Body of pancreas (tissue), 4 donors: ENCODE measurements around the gene DUSP11. TPM values are rescaled to one million over a fixed set of nuclear protein-coding genes. Genes with fewer than 3 reads are reported as not detected.
"Not testable (repeated sequence)": the region's sequence is repeated elsewhere in the genome, so short reads cannot be mapped to it uniquely, and the experiment has no call there.

Source experiments
- ATAC-seq: fragments of 150-250 bp; one replicate; pipeline ENCODE4 v1.9.1; 2016
- DNase-seq, 4 donors: peaks; one replicate each; pipeline ENCODE4 v3.0.0-alpha.2; 2019
- H3K27ac ChIP-seq, 4 donors: fragments of 200-600 bp; sonication (generic); 1 replicate in 3 of 4; 2 replicates in 1 of 4; pipeline versions ENCODE4 v1.5.1 to v1.6.1; 2016 to 2019; ENCODE audit warnings: mild to moderate bottlenecking in 1 of 4, mixed read lengths in 1 of 4, moderate library complexity in 1 of 4
- H3K27me3 ChIP-seq, 2 donors: fragments of 200-600 bp; sonication (generic); one replicate each; pipeline ENCODE4 v1.6.0; 2016; ENCODE audit warnings: mild to moderate bottlenecking in 1 of 2
- H3K36me3 ChIP-seq, 2 donors: fragments of 200-600 bp; sonication (generic); replicated peaks in 1 of 2; 2 replicates each; pipeline ENCODE4 v1.5.1; 2016; ENCODE audit warnings: low read depth in 2 of 2; ENCODE audit not compliant: insufficient read depth in 1 of 2
- H3K4me1 ChIP-seq: fragments of 200-600 bp; sonication (generic); one replicate; pipeline ENCODE4 v1.6.0; 2016
- H3K4me3 ChIP-seq, 2 donors: fragments of 200-600 bp; sonication (generic); 1 replicate in 1 of 2; 2 replicates in 1 of 2; pipeline ENCODE4 v1.5.1; 2016 to 2019
- H3K9me3 ChIP-seq, 3 donors: fragments of 200-600 bp; sonication (generic); 1 replicate in 2 of 3; 2 replicates in 1 of 3; pipeline ENCODE4 v1.5.1; 2016
- POLR2A ChIP-seq, 3 donors: fragments of 450-650 bp; IDR thresholded peaks; one replicate each; pipeline ENCODE4 v1.6.1; 2016; ENCODE audit warnings: antibody characterized with exemption in 3 of 3, mild to moderate bottlenecking in 2 of 3
- WGBS, 2 donors: methylation state at CpG; one replicate each; pipeline ENCODE4 v1.1.5; 2017; 5-methylcytosine and 5-hydroxymethylcytosine counted together
- intact Hi-C: fragments of 100-400 bp; cut with DNase I; formaldehyde crosslinking; loops from one replicate; pipeline ENCODE4 v1.15.1; 2023
- total RNA-seq, 2 donors: library from RNA; depleted of rRNA; stranded (reverse); fragments of >200 nt; gene quantifications; one replicate each; pipeline ENCODE4 v1.1.0, GENCODE V29; 2016
- TF ChIP-seq, protein P1 (sequence below), 7 experiments: fragments of 450-650 bp in 4 of 7; fragments of 200-600 bp in 3 of 7; sonication (generic) in 3 of 7; IDR thresholded peaks; one replicate each; pipeline ENCODE4 v1.5.1; 2016 to 2019; ENCODE audit warnings: antibody characterized with exemption in 7 of 7

The DUSP11 gene
- total RNA-seq, 2 donors from 2014 or later, result 10.9 to 13.7 TPM

DNA sequence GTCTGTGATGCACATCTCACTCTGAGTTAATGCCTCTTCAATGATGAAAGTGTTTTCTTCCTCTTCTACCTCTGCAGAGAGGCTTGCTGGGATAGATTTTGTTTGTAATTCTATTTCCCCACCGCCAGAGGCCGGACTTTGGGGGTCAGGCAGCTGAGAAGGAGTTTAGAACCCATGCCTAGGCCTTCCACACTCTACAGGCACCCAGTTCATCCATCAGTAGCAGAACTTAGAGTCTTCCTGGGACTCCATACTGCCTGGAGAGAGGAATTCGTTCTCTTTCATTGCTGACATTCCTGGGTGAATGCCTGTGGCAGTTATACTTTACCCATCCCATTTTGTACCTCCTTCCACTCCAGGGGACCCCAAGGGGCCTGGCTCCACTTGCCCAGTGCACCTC, 51.9 kb downstream of the DUSP11 start:
- ATAC-seq (no peak), DNase-seq (no peak)
- intact Hi-C loops, result no loop called here
- H3K4me3 ChIP-seq, result no peak overlapping the region
- H3K9me3 ChIP-seq, result no peaks in the 10 kb centered on the region
- no peak overlapping the region for H3K27ac ChIP-seq
- WGBS, 2 donors, result 54 to 81% methylated on average over 3 of the region's 3 CpGs
- H3K36me3 ChIP-seq, result peaks cover 0 to 16% of the 10 kb centered on the region in 2 donors
- no peaks in the 10 kb centered on the region for H3K4me1 ChIP-seq
- TF ChIP-seq POLR2A (IDR thresholded peaks at IDR 0.05), result no peak
- TF ChIP-seq, protein P1, sequence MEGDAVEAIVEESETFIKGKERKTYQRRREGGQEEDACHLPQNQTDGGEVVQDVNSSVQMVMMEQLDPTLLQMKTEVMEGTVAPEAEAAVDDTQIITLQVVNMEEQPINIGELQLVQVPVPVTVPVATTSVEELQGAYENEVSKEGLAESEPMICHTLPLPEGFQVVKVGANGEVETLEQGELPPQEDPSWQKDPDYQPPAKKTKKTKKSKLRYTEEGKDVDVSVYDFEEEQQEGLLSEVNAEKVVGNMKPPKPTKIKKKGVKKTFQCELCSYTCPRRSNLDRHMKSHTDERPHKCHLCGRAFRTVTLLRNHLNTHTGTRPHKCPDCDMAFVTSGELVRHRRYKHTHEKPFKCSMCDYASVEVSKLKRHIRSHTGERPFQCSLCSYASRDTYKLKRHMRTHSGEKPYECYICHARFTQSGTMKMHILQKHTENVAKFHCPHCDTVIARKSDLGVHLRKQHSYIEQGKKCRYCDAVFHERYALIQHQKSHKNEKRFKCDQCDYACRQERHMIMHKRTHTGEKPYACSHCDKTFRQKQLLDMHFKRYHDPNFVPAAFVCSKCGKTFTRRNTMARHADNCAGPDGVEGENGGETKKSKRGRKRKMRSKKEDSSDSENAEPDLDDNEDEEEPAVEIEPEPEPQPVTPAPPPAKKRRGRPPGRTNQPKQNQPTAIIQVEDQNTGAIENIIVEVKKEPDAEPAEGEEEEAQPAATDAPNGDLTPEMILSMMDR (IDR thresholded peaks at IDR 0.05), result no peak
- H3K27me3 ChIP-seq, result no peaks in the 10 kb centered on the region

DNA sequence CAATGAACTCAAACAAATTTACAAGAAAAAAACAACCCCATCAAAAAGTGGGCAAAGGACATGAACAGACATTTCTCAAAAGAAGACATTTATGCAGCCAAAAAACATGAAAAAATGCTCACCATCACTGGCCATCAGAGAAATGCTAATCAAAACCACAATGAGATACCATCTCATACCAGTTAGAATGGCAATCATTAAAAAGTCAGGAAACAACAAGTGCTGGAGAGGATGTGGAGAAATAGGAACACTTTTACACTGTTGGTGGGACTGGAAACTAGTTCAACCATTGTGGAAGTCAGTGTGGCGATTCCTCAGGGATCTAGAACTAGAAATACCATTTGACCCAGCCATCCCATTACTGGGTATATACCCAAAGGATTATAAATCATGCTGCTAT, 53.2 kb downstream of the DUSP11 start:
- 60% methylated on average over 1 of the region's 1 CpG; no CpG with 5 or more reads in 1 of the 2 donors for WGBS, 2 donors
- intact Hi-C loops, H3K4me1 ChIP-seq, DNase-seq, H3K27ac ChIP-seq, ATAC-seq, H3K9me3 ChIP-seq, H3K4me3 ChIP-seq, H3K27me3 ChIP-seq: not testable (repeated sequence)
- H3K36me3 ChIP-seq, result peaks cover 0 to 10% of the 10 kb centered on the region in 2 donors

DNA sequence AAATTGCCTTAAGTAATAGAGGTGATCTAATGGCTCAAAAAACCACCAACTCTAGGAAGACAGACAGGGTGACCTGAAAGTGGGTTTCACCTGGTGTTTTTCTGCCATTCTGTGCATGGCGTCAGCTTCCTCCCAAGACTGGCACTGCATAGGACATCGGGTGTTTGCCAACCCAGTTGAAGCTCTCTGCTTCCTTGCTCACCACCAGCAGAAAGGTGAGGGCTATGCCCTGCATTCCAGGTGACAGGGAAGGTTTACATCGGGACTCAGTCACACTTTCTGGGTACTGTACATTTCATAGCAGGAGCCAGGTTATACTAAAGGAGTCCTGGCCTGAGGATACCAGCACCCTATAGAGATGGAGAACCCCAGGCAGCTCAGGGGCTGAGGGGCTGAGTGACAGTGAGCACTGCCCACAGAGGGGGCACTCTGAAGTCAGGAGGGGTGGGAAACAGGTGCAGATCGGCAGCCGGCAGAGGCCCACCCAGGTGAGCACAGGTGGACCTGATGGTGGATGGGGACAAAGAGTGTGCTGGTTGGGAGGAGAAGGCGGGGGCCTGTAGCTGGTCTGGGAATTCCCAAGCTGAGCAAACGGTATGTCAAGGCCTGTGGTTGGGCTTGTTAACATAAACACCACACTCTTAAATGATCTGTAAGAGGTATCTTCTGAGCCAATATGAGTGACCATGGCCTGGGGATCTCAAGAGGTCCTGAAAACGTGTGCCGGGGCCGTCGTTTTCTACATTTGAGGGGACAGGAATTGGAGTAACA, 60.9 kb downstream of the DUSP11 start:
- Histone ChIP-seq H3K27me3 (no peaks in the 10 kb centered on the region), H3K4me3 (no peak overlapping the region), H3K9me3 (no peaks in the 10 kb centered on the region), H3K27ac (no peak overlapping the region), H3K36me3 (no peaks in the 10 kb centered on the region), H3K4me1 (no peaks in the 10 kb centered on the region)
- intact Hi-C loops, result no loop called here
- WGBS, 2 donors, result 40 to 56% methylated on average over 11 of the region's 11 CpGs
- DNase-seq (no peak), ATAC-seq (no peak)
- no peak for TF ChIP-seq POLR2A (IDR thresholded peaks at IDR 0.05)
- TF ChIP-seq, protein P1 (IDR thresholded peaks at IDR 0.05), result no peak

DNA sequence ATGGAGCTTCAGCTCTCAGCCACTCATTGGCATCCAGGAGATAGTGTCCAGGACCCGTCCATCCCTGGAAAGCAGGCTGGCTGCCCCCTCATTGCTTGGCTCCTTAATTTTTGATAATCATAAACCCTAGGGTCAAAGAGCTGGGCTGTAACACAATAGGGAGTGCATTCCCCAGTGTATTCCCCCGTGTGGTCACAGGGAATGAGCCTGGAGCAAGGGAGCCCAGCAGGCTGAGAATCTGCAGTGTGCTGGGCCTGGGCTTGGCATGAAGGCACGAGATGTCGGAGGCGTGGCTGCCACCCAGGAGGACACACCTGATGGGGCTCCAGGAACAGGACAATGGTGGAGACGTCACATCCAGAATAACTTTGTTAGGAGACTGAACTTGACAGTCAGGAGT, 61.5 kb downstream of the DUSP11 start:
- no peaks in the 10 kb centered on the region for H3K27me3 ChIP-seq
- no peaks in the 10 kb centered on the region for H3K9me3 ChIP-seq
- intact Hi-C loops, result no loop called here
- WGBS, 2 donors, result 79 to 83% methylated on average over 6 of the region's 6 CpGs
- H3K36me3 ChIP-seq, result no peaks in the 10 kb centered on the region
- no peaks in the 10 kb centered on the region for H3K4me1 ChIP-seq
- H3K4me3 ChIP-seq, result no peak overlapping the region
- DNase-seq, result no peak
- ATAC-seq, result no peak
- TF ChIP-seq POLR2A (IDR thresholded peaks at IDR 0.05), result no peak
- TF ChIP-seq, protein P1 (IDR thresholded peaks at IDR 0.05), result no peak
- H3K27ac ChIP-seq, result no peak overlapping the region

DNA sequence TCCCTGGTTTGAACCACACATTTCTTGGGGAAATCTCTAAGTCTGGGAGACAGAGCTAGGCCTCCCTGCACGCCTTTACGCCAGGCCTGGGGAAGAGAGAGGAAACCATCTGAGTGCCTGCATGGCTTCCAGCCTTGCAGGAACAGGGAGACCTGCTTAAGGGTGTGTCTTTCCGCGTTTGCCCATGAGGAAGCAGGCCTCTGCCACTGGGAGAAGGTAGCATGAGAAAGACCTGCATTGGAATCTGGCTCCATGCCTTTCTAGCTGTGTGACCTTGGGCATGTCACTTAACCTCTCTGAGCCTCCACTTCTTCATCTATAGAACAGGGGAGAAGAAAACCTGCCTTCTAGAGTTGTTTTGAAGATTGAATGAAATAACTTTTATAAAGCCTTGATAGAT, 62.2 kb downstream of the DUSP11 start:
- DNase-seq, ATAC-seq, H3K27ac ChIP-seq, H3K4me3 ChIP-seq, H3K36me3 ChIP-seq, H3K9me3 ChIP-seq, H3K27me3 ChIP-seq, H3K4me1 ChIP-seq, intact Hi-C loops: not testable (repeated sequence)
- WGBS, 2 donors, result 86% methylated on average over 2 to 4 of the region's 4 CpGs

DNA sequence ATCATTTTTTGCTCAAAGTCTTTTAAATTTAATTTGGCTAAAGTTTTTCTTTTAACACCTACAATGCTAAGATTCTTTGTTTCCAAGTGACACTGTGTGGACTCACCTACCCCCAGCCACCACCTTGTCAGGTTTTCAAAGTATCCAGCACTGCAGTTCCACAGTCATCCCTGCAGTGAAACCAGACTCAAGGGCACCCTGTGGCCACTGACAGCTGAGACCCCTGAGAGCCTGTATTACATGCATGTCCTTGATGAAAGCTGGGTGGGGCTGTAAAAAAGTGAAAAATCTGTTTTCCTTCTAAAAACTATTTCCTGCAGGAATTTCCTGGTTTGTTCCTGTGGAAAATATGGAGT, 62.7 kb downstream of the DUSP11 start:
- no peak overlapping the region for H3K27ac ChIP-seq
- intact Hi-C loops, result no loop called here
- H3K36me3 ChIP-seq, result no peaks in the 10 kb centered on the region
- DNase-seq, result no peak
- no peak overlapping the region for H3K4me3 ChIP-seq
- H3K4me1 ChIP-seq, result no peaks in the 10 kb centered on the region
- H3K27me3 ChIP-seq, result no peaks in the 10 kb centered on the region
- H3K9me3 ChIP-seq, result no peaks in the 10 kb centered on the region
- TF ChIP-seq POLR2A (IDR thresholded peaks at IDR 0.05), result no peak
- TF ChIP-seq, protein P1 (IDR thresholded peaks at IDR 0.05), result no peak
- no peak for ATAC-seq
